ENCODE results near the gene KCND1. TPM values are rescaled to one million over a fixed set of nuclear protein-coding genes. Genes with fewer than 3 reads are reported as not detected.

Gene KCND1
- total RNA-seq, 1 donor from 2014 or later = 6.0 TPM

DNA sequence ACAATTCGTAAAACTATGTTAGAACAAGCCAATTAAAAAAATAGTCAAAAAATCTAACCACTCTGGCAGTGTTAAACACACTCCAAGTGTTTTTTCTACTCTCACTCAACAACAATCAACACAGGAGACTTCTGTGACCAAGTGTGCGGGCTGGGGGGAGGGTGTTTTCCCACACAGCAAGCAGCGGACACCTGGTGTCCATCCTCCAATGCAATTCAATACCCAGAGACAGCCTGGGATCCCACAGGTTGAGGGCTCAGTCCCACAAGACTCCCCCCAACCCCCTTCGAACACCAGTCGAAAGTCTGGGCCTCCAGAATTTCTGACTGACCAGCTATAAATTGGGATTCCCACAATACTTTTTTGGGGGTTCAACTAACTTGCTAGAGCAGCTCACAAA, 44.5 kb downstream of the KCND1 start:
- peak overlapping the region; percentile 64 for H3K27ac Mint-ChIP-seq (ENCODE audit: unreplicated experiment)
- no peak for DNase-seq (ENCODE audit: low spot score)
- H3K36me3 Mint-ChIP-seq (ENCODE audit: low read depth, unreplicated experiment) = peaks cover 12% of the 10 kb centered on the region
- H3K27me3 Mint-ChIP-seq (ENCODE audit: unreplicated experiment) = peaks cover 9% of the 10 kb centered on the region
- H3K9me3 Mint-ChIP-seq (ENCODE audit: unreplicated experiment) = no peaks in the 10 kb centered on the region
- TF ChIP-seq, protein P1, sequence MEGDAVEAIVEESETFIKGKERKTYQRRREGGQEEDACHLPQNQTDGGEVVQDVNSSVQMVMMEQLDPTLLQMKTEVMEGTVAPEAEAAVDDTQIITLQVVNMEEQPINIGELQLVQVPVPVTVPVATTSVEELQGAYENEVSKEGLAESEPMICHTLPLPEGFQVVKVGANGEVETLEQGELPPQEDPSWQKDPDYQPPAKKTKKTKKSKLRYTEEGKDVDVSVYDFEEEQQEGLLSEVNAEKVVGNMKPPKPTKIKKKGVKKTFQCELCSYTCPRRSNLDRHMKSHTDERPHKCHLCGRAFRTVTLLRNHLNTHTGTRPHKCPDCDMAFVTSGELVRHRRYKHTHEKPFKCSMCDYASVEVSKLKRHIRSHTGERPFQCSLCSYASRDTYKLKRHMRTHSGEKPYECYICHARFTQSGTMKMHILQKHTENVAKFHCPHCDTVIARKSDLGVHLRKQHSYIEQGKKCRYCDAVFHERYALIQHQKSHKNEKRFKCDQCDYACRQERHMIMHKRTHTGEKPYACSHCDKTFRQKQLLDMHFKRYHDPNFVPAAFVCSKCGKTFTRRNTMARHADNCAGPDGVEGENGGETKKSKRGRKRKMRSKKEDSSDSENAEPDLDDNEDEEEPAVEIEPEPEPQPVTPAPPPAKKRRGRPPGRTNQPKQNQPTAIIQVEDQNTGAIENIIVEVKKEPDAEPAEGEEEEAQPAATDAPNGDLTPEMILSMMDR (IDR thresholded peaks at IDR 0.05; ENCODE audit: unreplicated experiment) = no peak
- H3K4me1 Mint-ChIP-seq (ENCODE audit: unreplicated experiment) = peaks cover 8% of the 10 kb centered on the region
- H3K4me3 Mint-ChIP-seq (ENCODE audit: unreplicated experiment) = no peak overlapping the region

DNA sequence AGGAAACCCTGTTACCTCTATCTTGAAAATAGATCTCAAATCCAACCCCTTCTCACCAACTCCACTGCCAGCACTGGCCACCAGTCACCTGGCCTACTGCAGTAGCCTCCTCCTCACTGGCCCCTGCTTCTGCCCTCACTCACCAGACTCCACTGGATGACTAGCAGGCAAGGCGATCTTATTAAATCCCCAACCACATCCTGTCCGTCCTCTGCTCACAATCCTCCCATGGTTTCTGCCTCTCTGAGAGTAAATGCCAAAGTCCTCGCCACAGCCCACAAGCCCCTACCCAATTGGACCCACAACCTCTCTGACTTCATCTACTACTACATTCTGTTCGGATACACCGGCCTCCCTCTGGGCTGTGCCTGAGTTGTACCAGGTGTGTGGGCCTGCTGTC, 47.4 kb downstream of the KCND1 start:
- H3K4me1 Mint-ChIP-seq (ENCODE audit: unreplicated experiment) = peaks cover 20% of the 10 kb centered on the region

DNA sequence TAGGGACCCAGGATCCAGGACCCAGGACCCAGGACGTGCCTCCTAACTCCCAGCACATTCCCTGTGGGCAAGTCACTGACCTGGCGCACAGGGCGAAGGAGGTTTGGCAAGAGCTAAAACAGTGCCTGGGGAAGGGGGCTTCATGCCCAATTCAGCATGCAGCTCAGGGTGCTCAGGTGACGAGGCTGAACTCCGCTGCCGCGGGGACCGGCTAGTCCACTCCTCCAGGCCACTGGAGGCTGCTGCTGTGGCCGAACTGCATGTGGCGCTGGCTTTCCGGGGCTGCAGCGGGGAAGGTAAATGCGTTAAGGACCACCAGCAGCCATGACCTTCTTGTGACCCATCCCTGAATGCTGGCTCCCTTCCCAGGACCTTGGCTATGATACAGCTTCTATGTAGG, 47.9 kb downstream of the KCND1 start:
- no peak overlapping the region for H3K27ac Mint-ChIP-seq (ENCODE audit: unreplicated experiment)
- peaks cover 20% of the 10 kb centered on the region for H3K4me1 Mint-ChIP-seq (ENCODE audit: unreplicated experiment)
- DNase-seq (ENCODE audit: low spot score) = no peak
- TF ChIP-seq, protein P1 (IDR thresholded peaks at IDR 0.05; ENCODE audit: unreplicated experiment) = no peak
- H3K9me3 Mint-ChIP-seq (ENCODE audit: unreplicated experiment) = no peaks in the 10 kb centered on the region
- no peak overlapping the region for H3K4me3 Mint-ChIP-seq (ENCODE audit: unreplicated experiment)
- peaks cover 11% of the 10 kb centered on the region for H3K36me3 Mint-ChIP-seq (ENCODE audit: low read depth, unreplicated experiment)
- H3K27me3 Mint-ChIP-seq (ENCODE audit: unreplicated experiment) = peaks cover 12% of the 10 kb centered on the region

More for the DNA sequence above, 47.4 kb downstream of the KCND1 start:
- Mint-ChIP-seq H3K27me3 (ENCODE audit: unreplicated experiment) (peaks cover 12% of the 10 kb centered on the region), H3K27ac (ENCODE audit: unreplicated experiment) (peak overlapping the region; percentile 42), H3K9me3 (ENCODE audit: unreplicated experiment) (no peaks in the 10 kb centered on the region), H3K36me3 (ENCODE audit: low read depth, unreplicated experiment) (peaks cover 11% of the 10 kb centered on the region), H3K4me3 (ENCODE audit: unreplicated experiment) (peak overlapping the region; percentile 56)
- TF ChIP-seq, protein P1 (IDR thresholded peaks at IDR 0.05; ENCODE audit: unreplicated experiment) = no peak
- DNase-seq (ENCODE audit: low spot score) = no peak

DNA sequence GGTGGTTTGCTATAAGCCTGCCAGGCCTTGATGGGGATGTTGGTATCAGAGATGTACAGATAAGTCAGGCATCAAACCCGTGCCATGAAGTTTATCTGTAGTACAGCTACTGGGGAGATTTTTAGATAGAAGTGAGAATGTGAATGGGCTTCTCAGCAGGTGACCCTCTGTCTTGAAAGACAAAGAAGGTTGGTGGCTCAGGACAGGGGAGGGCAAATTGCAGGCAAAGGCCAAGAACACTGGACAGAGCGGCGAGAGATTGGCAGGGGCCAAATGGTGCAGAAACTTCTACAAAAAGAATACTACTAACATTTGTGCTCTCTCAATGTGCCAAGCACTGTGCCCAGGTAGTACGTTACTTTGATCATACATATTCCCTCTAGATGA, 50.9 kb downstream of the KCND1 start:
- Mint-ChIP-seq H3K9me3 (ENCODE audit: unreplicated experiment) (no peaks in the 10 kb centered on the region), H3K36me3 (ENCODE audit: low read depth, unreplicated experiment) (peaks cover 11% of the 10 kb centered on the region), H3K4me3 (ENCODE audit: unreplicated experiment) (no peak overlapping the region), H3K4me1 (ENCODE audit: unreplicated experiment) (peaks cover 20% of the 10 kb centered on the region), H3K27ac (ENCODE audit: unreplicated experiment) (no peak overlapping the region), H3K27me3 (ENCODE audit: unreplicated experiment) (peaks cover 16% of the 10 kb centered on the region)
- no peak for DNase-seq (ENCODE audit: low spot score)
- TF ChIP-seq, protein P1 (IDR thresholded peaks at IDR 0.05; ENCODE audit: unreplicated experiment) = no peak

DNA sequence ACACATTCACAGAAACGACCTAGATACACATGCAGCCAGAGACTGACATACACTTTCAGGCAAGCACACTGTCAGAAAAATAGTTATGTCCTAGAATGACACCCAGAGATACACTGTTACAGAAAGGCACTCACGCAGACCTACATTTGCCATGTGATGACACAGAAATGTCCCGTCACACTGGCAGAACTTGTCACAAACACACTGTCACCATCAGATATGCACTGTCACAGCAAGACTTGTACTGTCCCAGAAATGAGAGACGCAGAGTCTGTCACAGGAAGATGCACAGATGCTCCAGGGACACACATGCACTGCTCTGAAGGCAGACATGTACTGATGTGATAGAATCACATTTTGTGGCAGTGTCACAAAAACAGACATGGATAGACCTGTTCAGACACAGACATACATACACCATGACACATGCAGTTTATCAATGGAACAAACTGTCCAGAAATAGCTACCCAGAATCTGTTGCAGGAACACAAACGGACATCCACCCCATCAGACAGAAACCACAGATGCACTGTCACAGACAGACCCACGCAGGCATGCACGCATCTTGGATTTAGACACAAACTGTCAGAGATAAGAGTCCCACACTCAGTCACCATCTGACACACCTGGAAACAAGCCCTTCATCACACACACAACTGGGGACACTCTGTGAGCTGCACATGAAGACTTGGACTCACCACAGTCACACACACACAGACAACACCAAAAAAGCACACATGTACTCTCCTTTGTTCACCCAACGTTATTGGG, 51.5 kb downstream of the KCND1 start:
- Mint-ChIP-seq H3K27ac (ENCODE audit: unreplicated experiment) (peak overlapping the region; percentile 63), H3K36me3 (ENCODE audit: low read depth, unreplicated experiment) (peaks cover 11% of the 10 kb centered on the region), H3K9me3 (ENCODE audit: unreplicated experiment) (no peaks in the 10 kb centered on the region), H3K27me3 (ENCODE audit: unreplicated experiment) (peaks cover 16% of the 10 kb centered on the region), H3K4me3 (ENCODE audit: unreplicated experiment) (peak overlapping the region; percentile 69), H3K4me1 (ENCODE audit: unreplicated experiment) (peaks cover 20% of the 10 kb centered on the region)
- no peak for DNase-seq (ENCODE audit: low spot score)
- TF ChIP-seq, protein P1 (IDR thresholded peaks at IDR 0.05; ENCODE audit: unreplicated experiment) = no peak

Data from endothelial cell (in vitro differentiated cells).